ENCODE measurements around the gene CCDC121.
A peak's percentile ranks its signal among the peaks of the same experiment; 100 is the strongest.

CCDC121 gene, protein sequence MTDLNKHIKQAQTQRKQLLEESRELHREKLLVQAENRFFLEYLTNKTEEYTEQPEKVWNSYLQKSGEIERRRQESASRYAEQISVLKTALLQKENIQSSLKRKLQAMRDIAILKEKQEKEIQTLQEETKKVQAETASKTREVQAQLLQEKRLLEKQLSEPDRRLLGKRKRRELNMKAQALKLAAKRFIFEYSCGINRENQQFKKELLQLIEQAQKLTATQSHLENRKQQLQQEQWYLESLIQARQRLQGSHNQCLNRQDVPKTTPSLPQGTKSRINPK

DNA sequence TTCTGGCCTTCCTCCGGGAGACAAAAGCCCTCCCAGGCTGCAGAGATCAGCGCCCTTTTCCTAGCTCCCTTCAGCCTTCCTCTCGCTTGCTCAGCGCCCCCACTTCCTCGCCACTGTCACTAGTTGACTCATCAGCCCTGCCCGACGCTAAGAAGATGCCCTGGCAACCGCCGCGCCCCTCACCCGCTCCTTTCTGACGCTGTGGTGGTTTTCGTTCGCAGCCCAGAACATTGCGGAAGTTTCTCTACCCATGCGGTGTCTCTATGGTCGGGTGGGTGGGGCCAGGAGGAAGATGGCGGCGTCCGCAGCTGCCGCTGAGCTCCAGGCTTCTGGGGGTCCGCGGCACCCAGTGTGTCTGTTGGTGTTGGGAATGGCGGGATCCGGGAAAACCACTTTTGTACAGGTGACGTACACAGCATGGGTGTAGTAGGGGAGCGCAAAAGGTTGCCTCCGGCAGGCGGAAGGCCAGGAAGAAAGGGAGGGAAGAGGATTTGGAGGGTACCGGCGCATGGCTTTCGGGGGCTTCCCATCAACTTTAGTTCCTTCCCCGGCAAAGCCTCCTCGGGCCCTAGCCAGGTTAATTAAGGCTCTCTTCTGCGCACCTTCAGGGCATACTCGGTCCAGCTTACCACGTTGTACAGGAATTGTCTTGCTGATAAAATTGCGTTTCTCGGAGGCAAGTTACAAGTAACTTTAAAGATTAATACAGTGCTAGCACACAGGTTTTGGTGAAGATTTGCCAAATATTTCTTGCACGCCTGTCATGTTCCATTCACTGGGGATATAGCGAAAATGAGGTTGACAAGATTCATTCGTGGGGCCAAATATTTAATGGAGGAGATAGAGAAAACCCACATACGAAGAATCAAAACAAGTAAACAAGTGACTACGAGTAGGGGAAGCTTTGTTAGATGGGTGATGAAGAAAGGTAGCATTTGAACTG, at the start of gene CCDC121, which contains the start of gene GPN1:
Gene CCDC121 (minus strand): TSS at position 246 of the 943 bp plus-strand sequence. CDS start 1,213 bp downstream, outside the sequence.
Gene GPN1 (plus strand): TSS at position 284 of the 943 bp plus-strand sequence. CDS start 9 bp downstream, at position 293.
- H3K9me3 Mint-ChIP-seq = no peaks in the 10 kb centered on the region
- peaks cover 13% of the 10 kb centered on the region for H3K36me3 Mint-ChIP-seq (ENCODE audit: low read depth)
- H3K4me3 Mint-ChIP-seq = no peak within 1 kb of the TSS
- H3K27ac Mint-ChIP-seq = no peak within 1 kb of the TSS
- DNase-seq = peak; percentile 94
- no peaks in the 10 kb centered on the region for H3K27me3 Mint-ChIP-seq
- H3K4me1 Mint-ChIP-seq (ENCODE audit: low read depth) = peaks cover 26% of the 10 kb centered on the region

DNA sequence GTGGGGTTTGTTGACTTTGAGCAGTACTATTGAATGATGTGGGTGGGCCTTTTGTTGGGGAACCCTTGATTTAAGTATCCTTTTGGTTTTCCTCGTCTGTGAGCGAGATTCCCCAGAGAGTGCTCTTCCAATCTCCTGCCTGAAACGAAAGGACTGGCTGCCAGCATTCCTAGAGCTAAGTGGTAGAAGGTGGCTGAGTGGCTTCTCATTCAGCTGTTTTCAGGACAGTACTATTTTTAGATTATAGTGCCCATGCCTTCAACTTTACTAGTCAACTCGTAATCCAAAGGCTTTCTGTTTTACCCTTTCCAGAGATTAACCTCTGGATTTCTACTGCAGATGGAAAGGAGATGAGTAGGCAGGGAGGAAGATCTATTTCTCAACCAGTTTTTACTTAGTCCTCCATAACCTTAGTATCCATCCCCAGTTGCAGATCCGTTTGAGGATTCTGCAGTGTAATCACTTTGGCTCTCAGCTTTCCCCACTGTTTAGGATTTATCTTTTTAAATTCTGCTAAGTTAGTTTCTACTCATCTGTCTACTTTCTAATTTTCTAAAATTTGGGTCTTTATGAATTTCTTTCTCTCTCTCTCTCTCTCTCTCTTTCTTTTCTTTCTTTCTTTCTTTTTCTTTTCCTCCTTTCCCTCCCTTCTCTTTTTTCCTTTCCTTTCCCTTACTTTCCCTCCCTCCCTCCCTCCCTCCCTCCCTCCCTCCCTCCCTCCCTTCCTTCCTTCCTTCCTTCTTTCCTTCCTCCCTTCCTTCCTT, 44.1 kb upstream of the CCDC121 start:
- H3K4me3 Mint-ChIP-seq = no peak overlapping the region
- H3K36me3 Mint-ChIP-seq (ENCODE audit: low read depth) = peaks cover 86% of the 10 kb centered on the region

DNA sequence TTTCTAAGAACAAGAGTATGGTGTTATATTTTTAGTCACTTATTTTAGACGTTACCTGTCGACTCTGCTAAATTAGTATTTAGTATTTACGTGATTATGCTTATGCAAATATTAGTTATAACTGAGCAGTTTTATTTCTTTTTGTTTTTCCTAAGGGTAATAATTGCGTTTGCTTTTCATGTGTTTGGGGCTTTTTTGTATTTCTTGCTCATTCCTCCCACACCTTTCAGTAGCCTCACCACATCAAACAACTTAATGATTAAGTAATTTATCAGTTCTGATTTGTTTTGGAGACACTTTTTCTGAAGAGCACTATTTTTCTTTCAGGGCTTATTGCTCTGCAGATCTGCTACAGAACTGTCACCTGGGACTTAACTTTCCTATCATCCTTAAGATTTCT, 42.4 kb upstream of the CCDC121 start:
- peaks cover 20% of the 10 kb centered on the region for H3K4me1 Mint-ChIP-seq (ENCODE audit: low read depth)
- H3K36me3 Mint-ChIP-seq (ENCODE audit: low read depth) = peaks cover 84% of the 10 kb centered on the region
- H3K9me3 Mint-ChIP-seq = no peaks in the 10 kb centered on the region
- DNase-seq = no peak
- no peak overlapping the region for H3K4me3 Mint-ChIP-seq
- no peak overlapping the region for H3K27ac Mint-ChIP-seq
- no peaks in the 10 kb centered on the region for H3K27me3 Mint-ChIP-seq

More for the DNA sequence above, 44.1 kb upstream of the CCDC121 start:
- peaks cover 11% of the 10 kb centered on the region for H3K4me1 Mint-ChIP-seq (ENCODE audit: low read depth)
- no peaks in the 10 kb centered on the region for H3K9me3 Mint-ChIP-seq
- no peak overlapping the region for H3K27ac Mint-ChIP-seq
- no peak for DNase-seq
- H3K27me3 Mint-ChIP-seq = no peaks in the 10 kb centered on the region

DNA sequence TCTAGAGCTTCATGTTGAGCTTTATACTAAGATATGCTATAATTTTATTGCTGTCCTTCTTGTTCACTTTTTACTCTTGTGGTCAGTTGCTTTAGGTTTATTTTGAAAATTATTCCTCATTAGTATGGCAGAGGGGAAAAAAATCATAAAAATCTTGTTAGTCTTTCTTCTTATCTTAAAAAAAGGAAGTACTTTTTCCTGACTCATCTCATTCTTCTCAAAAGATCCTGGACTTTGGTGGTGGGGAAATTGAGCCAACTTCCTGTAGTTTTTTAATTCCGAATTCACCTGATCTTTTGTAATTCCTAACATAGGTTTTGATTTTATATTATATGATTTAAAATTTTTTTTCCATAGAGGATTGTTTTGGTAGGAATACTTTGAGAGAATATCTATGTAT, 38.6 kb upstream of the CCDC121 start:
- Mint-ChIP-seq H3K4me3 (no peak overlapping the region), H3K27me3 (no peaks in the 10 kb centered on the region), H3K27ac (peak overlapping the region; percentile 31), H3K4me1 (ENCODE audit: low read depth) (peaks cover 44% of the 10 kb centered on the region), H3K9me3 (no peaks in the 10 kb centered on the region), H3K36me3 (ENCODE audit: low read depth) (peaks cover 81% of the 10 kb centered on the region)
- no peak for DNase-seq

DNA sequence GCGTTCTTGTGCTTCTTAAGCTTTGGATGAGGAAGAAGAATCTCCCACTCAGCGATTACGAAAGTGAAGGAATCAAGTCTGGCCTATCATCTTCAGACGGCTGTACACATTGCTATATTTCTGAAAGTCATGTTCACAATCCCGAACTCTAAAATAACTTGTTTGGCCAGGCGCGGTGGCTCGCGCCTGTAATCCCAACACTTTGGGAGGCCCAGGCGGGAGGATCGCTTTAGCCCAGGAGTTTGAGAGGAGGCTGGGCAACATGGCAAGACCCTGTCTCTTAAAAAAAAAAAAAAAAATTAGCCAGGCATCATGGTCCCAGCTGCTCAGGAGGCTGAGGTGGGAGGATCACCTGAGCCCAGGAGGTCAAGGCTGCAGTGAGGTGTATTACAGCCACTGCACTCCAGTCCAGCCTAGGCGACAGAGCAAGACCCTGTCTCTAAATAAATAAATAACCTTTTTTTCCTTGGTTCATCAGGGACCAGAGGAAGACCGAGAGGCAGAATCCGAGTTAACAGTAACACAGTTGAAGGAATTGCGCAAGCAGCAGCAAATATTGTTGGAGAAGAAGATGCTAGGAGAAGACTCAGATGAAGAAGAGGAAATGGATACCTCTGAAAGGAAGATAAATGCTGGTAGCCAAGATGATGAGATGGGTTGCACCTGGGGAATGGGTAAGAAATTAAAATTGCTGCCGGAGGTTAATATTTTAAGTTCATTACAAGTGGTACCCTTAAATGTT, 36.0 kb upstream of the CCDC121 start:
- DNase-seq = no peak
- Mint-ChIP-seq H3K4me1 (ENCODE audit: low read depth) (peaks cover 50% of the 10 kb centered on the region), H3K36me3 (ENCODE audit: low read depth) (peaks cover 83% of the 10 kb centered on the region), H3K9me3 (no peaks in the 10 kb centered on the region), H3K27me3 (no peaks in the 10 kb centered on the region), H3K27ac (peak overlapping the region; percentile 100), H3K4me3 (peak overlapping the region; percentile 100)

DNA sequence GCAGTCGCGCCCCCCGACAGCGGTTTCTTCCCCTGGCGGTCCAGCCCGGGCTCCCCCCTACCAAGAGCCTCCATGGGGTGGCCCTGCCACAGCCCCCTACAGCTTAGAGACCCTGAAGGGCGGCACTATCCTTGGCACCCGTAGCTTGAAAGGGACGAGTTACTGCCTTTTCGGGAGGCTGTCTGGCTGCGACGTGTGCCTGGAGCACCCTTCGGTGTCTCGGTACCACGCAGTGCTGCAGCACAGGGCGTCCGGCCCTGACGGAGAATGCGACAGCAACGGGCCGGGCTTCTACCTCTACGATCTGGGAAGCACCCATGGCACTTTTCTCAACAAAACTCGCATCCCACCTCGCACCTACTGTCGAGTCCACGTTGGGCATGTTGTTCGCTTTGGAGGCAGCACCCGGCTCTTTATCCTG, 35.4 kb upstream of the CCDC121 start:
- no peaks in the 10 kb centered on the region for H3K9me3 Mint-ChIP-seq
- no peaks in the 10 kb centered on the region for H3K27me3 Mint-ChIP-seq
- peak overlapping the region; percentile 100 for H3K27ac Mint-ChIP-seq
- H3K4me3 Mint-ChIP-seq = peak overlapping the region; percentile 100
- H3K36me3 Mint-ChIP-seq (ENCODE audit: low read depth) = peaks cover 83% of the 10 kb centered on the region
- DNase-seq = no peak
- H3K4me1 Mint-ChIP-seq (ENCODE audit: low read depth) = peaks cover 56% of the 10 kb centered on the region

DNA sequence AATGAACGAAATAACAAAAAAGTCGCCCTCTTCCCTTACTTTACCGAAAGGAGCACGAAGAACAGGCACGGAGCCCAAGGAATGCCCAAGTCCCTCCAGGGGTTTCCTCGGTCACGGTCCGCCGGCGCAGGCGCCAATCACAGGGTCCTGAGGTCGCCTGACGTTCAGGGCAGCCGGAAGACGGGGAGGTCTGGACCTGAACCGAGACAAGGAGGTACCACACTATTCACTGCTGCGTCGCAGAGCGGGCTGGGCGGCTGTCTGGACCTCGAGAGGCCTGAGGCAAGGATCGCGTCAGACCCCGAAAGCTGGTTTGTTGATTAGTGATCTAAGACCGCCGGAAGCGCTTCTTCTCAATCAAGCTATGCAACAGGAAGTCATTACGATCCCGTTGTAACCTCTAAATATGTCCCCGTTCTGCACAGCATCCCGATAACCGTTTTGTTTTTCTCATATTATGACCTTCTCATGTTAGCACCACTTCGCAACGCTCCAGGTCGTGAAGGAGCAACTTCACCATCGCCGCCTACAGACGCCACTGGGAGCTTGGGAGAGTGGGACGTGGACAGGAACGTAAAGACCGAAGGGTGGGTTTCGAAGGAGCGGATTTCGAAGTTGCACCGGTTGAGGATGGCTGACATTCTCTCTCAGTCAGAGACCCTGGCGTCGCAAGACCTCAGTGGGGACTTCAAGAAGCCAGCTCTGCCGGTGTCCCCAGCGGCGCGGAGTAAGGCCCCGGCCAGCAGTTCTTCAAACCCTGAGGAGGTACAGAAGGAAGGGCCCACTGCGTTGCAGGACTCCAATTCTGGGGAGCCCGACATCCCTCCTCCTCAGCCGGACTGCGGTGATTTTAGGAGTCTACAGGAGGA, 34.7 kb upstream of the CCDC121 start, which contains the start of the genes SLC4A1AP and SUPT7L:
Gene SLC4A1AP (plus strand): TSS at position 605 of the 869 bp plus-strand sequence. CDS start 26 bp downstream, at position 631.
Gene SUPT7L (minus strand): TSS at position 330 of the 869 bp plus-strand sequence. CDS start 1,422 bp downstream, outside the sequence.
- H3K9me3 Mint-ChIP-seq = no peaks in the 10 kb centered on the region
- peak within 1 kb of the TSS; percentile 100 for H3K27ac Mint-ChIP-seq
- peaks cover 58% of the 10 kb centered on the region for H3K4me1 Mint-ChIP-seq (ENCODE audit: low read depth)
- peak; percentile 86 for DNase-seq
- peak within 1 kb of the TSS; percentile 100 for H3K4me3 Mint-ChIP-seq
- peaks cover 83% of the 10 kb centered on the region for H3K36me3 Mint-ChIP-seq (ENCODE audit: low read depth)
- no peaks in the 10 kb centered on the region for H3K27me3 Mint-ChIP-seq

DNA sequence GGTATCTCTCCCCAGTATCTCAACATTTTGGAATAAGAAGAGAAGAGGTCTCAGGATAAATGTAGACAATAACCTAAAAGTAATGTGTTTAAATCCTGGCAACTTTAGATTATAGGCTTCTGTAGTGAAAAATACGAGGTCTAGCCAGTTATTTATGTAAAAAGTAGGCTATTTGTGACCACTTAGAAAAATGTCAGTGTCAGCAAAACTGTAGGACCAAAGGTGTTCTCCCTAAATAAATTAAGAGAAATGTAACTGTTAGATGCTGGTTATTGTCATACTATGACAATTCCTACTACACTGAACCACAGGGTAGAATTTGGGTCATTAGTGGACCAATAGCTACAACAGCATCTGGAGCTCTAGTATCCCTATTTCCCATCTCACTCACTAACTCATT, 32.6 kb upstream of the CCDC121 start:
- H3K4me3 Mint-ChIP-seq = peak overlapping the region; percentile 100
- H3K36me3 Mint-ChIP-seq (ENCODE audit: low read depth) = peaks cover 87% of the 10 kb centered on the region
- H3K9me3 Mint-ChIP-seq = no peaks in the 10 kb centered on the region
- no peak overlapping the region for H3K27ac Mint-ChIP-seq
- no peak for DNase-seq
- H3K4me1 Mint-ChIP-seq (ENCODE audit: low read depth) = peaks cover 52% of the 10 kb centered on the region
- no peaks in the 10 kb centered on the region for H3K27me3 Mint-ChIP-seq

DNA sequence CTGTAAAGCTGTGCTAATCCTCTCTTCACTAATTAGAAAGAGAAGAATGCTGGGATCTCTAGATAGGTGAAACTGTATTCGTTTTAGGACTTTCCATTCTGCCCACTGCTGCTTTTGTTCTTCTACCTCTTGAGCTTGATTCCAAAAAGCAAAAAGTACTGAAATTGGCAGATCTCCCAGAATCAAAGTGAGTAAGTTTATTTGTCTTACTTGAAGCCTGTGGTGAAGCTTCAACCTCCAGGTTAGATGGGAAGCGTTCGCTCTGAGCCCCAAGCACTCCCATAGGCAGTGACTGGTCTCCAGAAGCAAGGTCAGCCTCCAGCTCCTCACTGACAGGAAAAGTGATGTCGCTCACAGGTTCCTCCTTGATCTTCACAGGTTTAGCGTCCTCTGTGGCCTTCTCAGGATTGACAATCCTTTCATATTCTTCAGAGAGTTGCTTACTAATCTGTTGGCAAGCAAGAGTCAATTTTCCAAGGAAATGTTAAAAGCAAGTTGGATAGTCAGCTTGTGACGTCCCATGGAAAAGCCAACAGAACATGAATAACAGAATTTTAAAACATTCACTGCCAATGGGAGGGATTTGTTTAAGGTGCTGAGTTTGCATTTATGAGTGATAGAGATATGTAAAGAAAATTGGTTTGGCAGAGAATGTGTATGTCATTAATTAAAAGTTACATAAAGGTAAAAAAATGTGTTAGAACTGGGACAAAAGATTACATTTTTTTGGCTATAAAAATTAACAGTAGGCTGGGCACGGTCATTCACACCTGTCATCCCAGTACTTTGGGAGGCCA, 26.5 kb upstream of the CCDC121 start:
- Mint-ChIP-seq H3K36me3 (ENCODE audit: low read depth) (peaks cover 95% of the 10 kb centered on the region), H3K4me3 (no peak overlapping the region), H3K27me3 (no peaks in the 10 kb centered on the region), H3K4me1 (ENCODE audit: low read depth) (peaks cover 42% of the 10 kb centered on the region), H3K9me3 (no peaks in the 10 kb centered on the region), H3K27ac (peak overlapping the region; percentile 26)
- DNase-seq = no peak

DNA sequence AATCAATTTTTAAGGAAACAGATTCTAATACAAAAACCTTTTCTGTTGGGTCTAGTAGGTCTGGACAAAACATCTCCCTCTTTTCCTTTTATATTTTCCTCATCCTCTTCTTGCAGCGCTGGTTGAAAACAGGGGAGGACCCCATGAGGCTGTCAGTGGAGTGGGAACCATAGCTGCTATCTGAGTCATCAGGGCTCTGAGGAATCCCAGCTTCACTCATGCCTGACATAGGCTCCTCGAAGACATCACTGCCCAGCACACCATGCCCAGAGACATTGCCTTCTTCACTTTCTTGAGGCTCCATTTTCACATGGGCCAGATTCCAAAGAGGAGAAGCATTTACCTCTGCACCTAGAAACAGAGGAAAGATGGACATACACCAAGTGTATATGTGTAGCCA, 24.6 kb upstream of the CCDC121 start:
- Mint-ChIP-seq H3K4me1 (ENCODE audit: low read depth) (peaks cover 32% of the 10 kb centered on the region), H3K4me3 (no peak overlapping the region), H3K36me3 (ENCODE audit: low read depth) (peaks cover 95% of the 10 kb centered on the region), H3K27ac (peak overlapping the region; percentile 58), H3K9me3 (no peaks in the 10 kb centered on the region), H3K27me3 (no peaks in the 10 kb centered on the region)
- DNase-seq = no peak

DNA sequence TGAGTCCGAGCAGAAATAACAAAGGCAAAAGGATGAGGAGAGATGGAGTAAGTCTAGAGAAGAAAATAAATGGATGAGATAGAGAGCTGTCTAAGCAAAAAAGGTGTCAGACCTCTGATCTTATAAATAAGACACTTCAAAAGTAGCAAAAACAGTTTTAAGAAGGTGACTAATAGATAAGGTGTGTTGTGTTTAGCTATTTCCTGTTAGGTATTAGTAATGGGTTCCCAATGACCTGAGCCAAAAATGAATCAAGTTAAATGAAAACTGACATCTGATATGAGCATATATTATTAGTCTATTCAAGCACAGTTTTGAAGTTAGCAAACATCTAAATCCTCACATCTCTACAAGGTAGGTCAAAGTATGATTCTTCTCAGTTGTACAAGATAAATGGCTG, 24.0 kb upstream of the CCDC121 start:
- peaks cover 30% of the 10 kb centered on the region for H3K4me1 Mint-ChIP-seq (ENCODE audit: low read depth)
- DNase-seq = no peak
- no peaks in the 10 kb centered on the region for H3K27me3 Mint-ChIP-seq
- H3K4me3 Mint-ChIP-seq = no peak overlapping the region
- H3K9me3 Mint-ChIP-seq = no peaks in the 10 kb centered on the region
- peak overlapping the region; percentile 58 for H3K27ac Mint-ChIP-seq
- H3K36me3 Mint-ChIP-seq (ENCODE audit: low read depth) = peaks cover 95% of the 10 kb centered on the region

DNA sequence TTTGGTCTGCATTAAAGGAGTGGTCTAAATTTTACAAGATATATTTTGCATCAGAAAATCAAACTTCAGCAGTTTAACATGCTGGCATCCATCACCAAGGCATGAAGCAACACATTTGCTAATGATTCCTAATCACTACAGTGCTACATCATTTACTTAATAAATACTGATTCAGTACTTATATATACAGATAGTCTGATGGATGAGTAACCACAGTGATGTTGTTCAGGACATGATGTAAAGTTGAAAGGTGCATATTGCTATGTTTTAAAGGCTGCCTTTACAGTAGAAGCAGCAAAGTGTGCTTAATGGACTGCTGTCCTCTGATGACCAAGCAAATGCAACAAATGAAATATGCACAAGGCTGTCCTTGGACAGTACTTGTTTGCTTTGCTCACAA, 23.5 kb upstream of the CCDC121 start:
- Mint-ChIP-seq H3K4me1 (ENCODE audit: low read depth) (peaks cover 30% of the 10 kb centered on the region), H3K36me3 (ENCODE audit: low read depth) (peaks cover 95% of the 10 kb centered on the region), H3K27ac (peak overlapping the region; percentile 58), H3K4me3 (no peak overlapping the region), H3K9me3 (no peaks in the 10 kb centered on the region), H3K27me3 (no peaks in the 10 kb centered on the region)
- no peak for DNase-seq
